ENCODE measurements around the gene CCR5AS.

CCR5AS gene

DNA sequence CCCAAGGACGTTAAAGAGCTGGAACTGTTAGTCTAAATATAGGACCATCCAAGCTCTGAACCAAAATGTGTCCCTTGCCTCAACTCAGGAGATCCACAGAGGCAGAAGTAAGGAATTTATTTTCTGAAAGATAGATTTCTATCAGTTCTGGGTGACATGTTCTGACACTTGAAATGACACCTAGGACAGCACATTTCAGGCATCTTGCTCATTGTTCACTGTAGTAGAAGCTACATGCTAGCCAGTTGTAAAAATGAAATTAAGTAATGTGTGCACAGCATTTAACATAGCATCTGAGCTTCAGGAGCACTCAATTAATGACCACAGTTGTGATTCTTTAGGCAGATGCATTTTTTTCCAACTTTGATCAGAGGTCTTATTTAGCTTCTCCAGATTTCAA, 52.4 kb downstream of the CCR5AS start:
- H3K4me1 ChIP-seq: peaks cover 0 to 68% (median 0%) of the 10 kb centered on the region in 12 donors

DNA sequence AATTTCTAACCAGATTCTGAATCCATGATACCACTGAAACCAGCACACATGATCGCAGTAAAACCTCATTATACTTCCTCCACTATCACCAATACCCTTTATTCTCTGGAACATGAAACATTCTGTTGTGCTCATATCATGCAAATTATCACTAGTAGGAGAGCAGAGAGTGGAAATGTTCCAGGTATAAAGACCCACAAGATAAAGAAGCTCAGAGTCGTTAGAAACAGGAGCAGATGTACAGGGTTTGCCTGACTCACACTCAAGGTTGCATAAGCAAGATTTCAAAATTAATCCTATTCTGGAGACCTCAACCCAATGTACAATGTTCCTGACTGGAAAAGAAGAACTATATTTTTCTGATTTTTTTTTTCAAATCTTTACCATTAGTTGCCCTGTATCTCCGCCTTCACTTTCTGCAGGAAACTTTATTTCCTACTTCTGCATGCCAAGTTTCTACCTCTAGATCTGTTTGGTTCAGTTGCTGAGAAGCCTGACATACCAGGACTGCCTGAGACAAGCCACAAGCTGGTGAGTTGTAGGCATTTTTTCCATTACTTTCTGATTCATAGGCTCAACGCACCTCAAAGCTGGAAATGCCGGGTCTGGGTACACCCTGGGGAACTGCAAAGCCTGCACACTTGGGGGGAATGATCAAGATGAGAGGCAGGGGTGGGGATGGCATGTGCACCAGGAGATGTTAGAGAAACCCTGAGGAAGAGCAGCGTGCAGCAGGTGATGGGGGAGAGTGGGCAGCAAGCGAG, 53.0 kb downstream of the CCR5AS start, which contains the start of gene CCR2:
Gene CCR2 (plus strand): TSS at position 465 of the 764 bp plus-strand sequence. CDS start 3,417 bp downstream, outside the sequence.
- intact Hi-C loops (cut with DNase I): no loop called here
- H3K4me1 ChIP-seq: peaks cover 0 to 68% (median 0%) of the 10 kb centered on the region in 12 donors
- TF ChIP-seq POLR2A (IDR thresholded peaks at IDR 0.05) (no peak), CTCF (IDR thresholded peaks at IDR 0.05) (no peak)
- DNase-seq: no peak
- WGBS, 4 donors: 64 to 71% (median 69%) methylated on average over 7 of the region's 7 CpGs
- no peaks in the 10 kb centered on the region for H3K9me3 ChIP-seq
- no peak for ATAC-seq
- no peaks in the 10 kb centered on the region for H3K36me3 ChIP-seq
- peak within 1 kb of the TSS in 4 of 12 donors; percentile 4 to 49 (median 16) for H3K4me3 ChIP-seq
- H3K27me3 ChIP-seq: peaks cover 0 to 36% (median 0%) of the 10 kb centered on the region in 9 donors
- peak within 1 kb of the TSS in 1 of 12 donors; percentile 73 for H3K27ac ChIP-seq

More for the DNA sequence above, 52.4 kb downstream of the CCR5AS start:
- Histone ChIP-seq H3K27me3 (peaks cover 0 to 36% (median 0%) of the 10 kb centered on the region in 9 donors), H3K36me3 (no peaks in the 10 kb centered on the region), H3K4me3 (peak overlapping the region in 4 of 12 donors; percentile 4 to 49 (median 16)), H3K9me3 (no peaks in the 10 kb centered on the region), H3K27ac (peak overlapping the region in 1 of 12 donors; percentile 73)
- 8 to 18% (median 14%) methylated on average over 1 of the region's 1 CpG for WGBS, 4 donors
- ATAC-seq: no peak
- no peak for DNase-seq
- TF ChIP-seq CTCF (IDR thresholded peaks at IDR 0.05) (no peak), POLR2A (IDR thresholded peaks at IDR 0.05) (no peak)
- intact Hi-C loops (cut with DNase I): no loop called here

DNA sequence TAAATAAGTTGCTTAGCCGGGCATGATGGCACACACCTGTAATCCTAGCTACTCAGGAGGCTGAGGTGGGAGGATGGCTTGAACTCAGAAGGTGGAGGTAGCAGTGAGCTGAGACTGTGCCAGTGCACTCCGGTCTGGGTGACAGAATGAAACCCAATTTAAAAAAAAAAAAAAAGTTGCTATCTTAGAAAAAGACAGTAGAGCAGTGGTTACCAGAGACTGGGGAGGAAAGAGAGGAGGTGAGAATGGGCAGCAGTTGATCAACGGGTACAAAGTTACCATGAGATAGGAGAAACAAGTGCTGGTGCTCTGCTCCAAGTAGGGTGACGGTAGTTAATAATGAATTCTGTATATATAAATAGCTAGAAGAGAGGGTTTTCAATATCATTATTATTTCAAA, 53.8 kb downstream of the CCR5AS start:
- intact Hi-C loops (cut with DNase I): no loop called here
- Histone ChIP-seq H3K4me1 (peaks cover 0 to 66% (median 0%) of the 10 kb centered on the region in 12 donors), H3K9me3 (no peaks in the 10 kb centered on the region), H3K27ac (no peak overlapping the region), H3K36me3 (no peaks in the 10 kb centered on the region), H3K4me3 (no peak overlapping the region), H3K27me3 (peaks cover 0 to 36% (median 0%) of the 10 kb centered on the region in 9 donors)
- WGBS, 4 donors: 74 to 82% (median 78%) methylated on average over 4 of the region's 4 CpGs
- no peak for DNase-seq
- TF ChIP-seq CTCF (IDR thresholded peaks at IDR 0.05) (no peak), POLR2A (IDR thresholded peaks at IDR 0.05) (no peak)
- no peak for ATAC-seq

- no peak overlapping the region for H3K27ac ChIP-seq
- peaks cover 0 to 52% (median 0%) of the 10 kb centered on the region in 12 donors for H3K4me1 ChIP-seq
- H3K36me3 ChIP-seq: no peaks in the 10 kb centered on the region
- TF ChIP-seq CTCF (IDR thresholded peaks at IDR 0.05) (no peak), POLR2A (IDR thresholded peaks at IDR 0.05) (no peak)
- H3K4me3 ChIP-seq: no peak overlapping the region
- H3K9me3 ChIP-seq: peaks cover 0 to 6% (median 0%) of the 10 kb centered on the region in 12 donors
- ATAC-seq (peak in 1 of 4 donors; percentile 46), DNase-seq (no peak)
- peaks cover 0 to 36% (median 0%) of the 10 kb centered on the region in 9 donors for H3K27me3 ChIP-seq
- intact Hi-C loops (cut with DNase I): no loop called here
- WGBS, 4 donors: 56 to 72% (median 63%) methylated on average over 3 of the region's 3 CpGs
These were observed 55.2 kb downstream of the CCR5AS start for GRCh38 chr3:46351646-46352045.
